ENCODE data around the gene RBPJ. TPM values are rescaled to one million over a fixed set of nuclear protein-coding genes. Genes with fewer than 3 reads are reported as not detected.

The RBPJ gene
- polyA plus RNA-seq, 3 donors from 2014 or later: 39.8 to 67.3 (median 55.9) TPM

DNA sequence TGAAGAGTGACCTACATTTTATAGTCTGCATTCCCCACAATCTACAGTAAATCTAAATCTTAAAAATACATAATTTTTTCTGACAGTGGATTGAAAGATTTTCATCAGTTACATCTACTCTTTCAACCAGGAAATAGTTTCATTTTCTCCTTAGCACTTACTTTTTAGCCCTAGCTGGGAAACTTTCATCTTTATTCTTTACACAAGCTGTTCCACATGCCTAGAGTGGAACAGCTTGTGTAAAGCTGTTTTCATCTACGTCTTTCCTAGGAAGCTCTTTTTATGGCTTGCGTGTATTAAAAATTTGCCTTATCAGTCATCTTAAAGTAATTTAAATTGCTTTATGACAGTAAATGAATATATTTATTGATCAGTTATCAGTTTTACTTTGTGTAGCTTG lies 40.5 kb downstream of the RBPJ start:
- Mint-ChIP-seq H3K27ac (no peak overlapping the region), H3K9me3 (no peaks in the 10 kb centered on the region), H3K4me3 (no peak overlapping the region), H3K4me1 (peaks cover 16 to 34% of the 10 kb centered on the region in 2 donors), H3K36me3 (no peaks in the 10 kb centered on the region), H3K27me3 (ENCODE audit: low read depth in 3 of 3) (no peaks in the 10 kb centered on the region)
- DNase-seq: no peak

GRCh38 chr4:26362745-26363439 lies 42.1 kb downstream of the RBPJ start:
- Mint-ChIP-seq H3K4me1 (peaks cover 16 to 34% of the 10 kb centered on the region in 2 donors), H3K4me3 (no peak overlapping the region), H3K27ac (no peak overlapping the region), H3K36me3 (no peaks in the 10 kb centered on the region), H3K27me3 (ENCODE audit: low read depth in 3 of 3) (no peaks in the 10 kb centered on the region), H3K9me3 (no peaks in the 10 kb centered on the region)
- no peak for DNase-seq

DNA sequence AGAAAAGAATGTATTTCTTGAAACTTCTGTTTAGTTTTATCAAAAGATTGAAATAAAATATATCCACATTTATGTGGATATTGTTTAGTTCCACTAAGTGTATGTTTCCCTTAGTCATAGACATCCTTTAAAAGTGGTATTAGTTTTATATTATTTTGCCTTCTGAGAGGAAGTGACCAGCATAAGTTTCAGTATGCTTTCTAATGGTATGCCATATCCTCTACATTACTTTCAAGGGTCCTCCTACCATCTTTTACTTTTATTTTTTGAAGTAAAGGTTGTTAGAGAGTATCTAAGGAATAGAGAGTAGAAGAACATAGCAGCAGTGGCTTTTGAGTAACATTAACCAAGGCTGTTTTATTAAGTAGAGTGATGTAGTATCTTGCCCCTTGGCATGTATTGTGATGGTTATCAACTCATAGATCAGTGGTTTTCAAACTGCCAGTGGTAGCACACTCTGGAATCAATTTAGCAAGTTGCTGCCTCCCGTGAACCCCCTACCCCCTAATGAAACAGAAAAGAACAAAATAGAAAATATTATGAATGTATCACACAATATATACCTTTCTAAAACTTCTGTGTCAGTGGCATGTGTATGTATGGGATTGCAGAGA lies 44.8 kb downstream of the RBPJ start:
- Mint-ChIP-seq H3K36me3 (peaks cover 13 to 23% (median 19%) of the 10 kb centered on the region in 3 donors), H3K27ac (no peak overlapping the region), H3K4me3 (no peak overlapping the region), H3K9me3 (no peaks in the 10 kb centered on the region), H3K4me1 (peaks cover 14 to 28% of the 10 kb centered on the region in 2 donors), H3K27me3 (ENCODE audit: low read depth in 3 of 3) (peaks cover 0 to 5% (median 3%) of the 10 kb centered on the region in 3 donors)
- no peak for DNase-seq

DNA sequence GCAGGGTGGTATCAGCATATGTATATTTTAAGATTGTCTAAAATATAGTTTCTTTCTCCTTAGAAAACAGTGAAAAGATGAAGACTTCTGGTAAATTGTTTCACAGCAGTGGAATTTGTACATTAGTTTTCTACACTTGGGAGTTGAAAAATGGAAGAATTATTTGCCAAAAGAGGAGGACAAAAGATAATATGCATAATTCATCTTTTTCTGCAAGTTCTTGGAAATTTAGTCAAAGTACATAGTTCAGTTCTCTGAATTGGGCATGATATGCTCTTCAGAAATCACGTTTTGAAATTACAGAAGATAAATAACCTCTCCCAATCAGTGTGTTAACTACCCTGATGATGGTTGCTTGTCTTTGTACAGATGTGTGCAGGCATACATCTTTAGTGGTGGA lies 47.0 kb downstream of the RBPJ start:
- peaks cover 4 to 7% (median 5%) of the 10 kb centered on the region in 3 donors for H3K27me3 Mint-ChIP-seq (ENCODE audit: low read depth in 3 of 3)
- no peak overlapping the region for H3K4me3 Mint-ChIP-seq
- H3K36me3 Mint-ChIP-seq: peaks cover 13 to 23% (median 19%) of the 10 kb centered on the region in 3 donors
- peaks cover 12 to 17% of the 10 kb centered on the region in 2 donors for H3K4me1 Mint-ChIP-seq
- DNase-seq: no peak
- no peaks in the 10 kb centered on the region for H3K9me3 Mint-ChIP-seq
- no peak overlapping the region for H3K27ac Mint-ChIP-seq

DNA sequence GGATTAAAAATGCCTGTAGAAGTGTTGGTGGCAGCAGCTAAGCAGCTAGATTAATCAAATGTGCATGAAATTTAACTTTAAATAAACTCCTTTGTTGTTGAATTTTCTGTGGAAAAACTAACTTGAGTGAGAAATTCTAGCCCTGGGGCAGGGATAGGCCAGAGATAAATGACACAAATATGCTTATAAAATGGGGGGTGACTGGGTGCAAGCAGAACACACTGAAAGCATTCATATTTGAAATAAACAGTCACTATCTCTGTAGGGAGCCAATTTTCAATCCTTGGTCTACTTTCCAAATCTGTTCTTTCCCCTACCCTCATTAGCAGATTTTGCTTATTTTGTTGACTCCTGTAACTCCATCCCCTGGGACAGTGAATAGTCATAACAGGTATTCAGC lies 47.9 kb downstream of the RBPJ start:
- peaks cover 4 to 7% (median 7%) of the 10 kb centered on the region in 3 donors for H3K27me3 Mint-ChIP-seq (ENCODE audit: low read depth in 3 of 3)
- peaks cover 15 to 24% of the 10 kb centered on the region in 2 donors for H3K4me1 Mint-ChIP-seq
- H3K4me3 Mint-ChIP-seq: no peak overlapping the region
- H3K9me3 Mint-ChIP-seq: no peaks in the 10 kb centered on the region
- H3K27ac Mint-ChIP-seq: no peak overlapping the region
- no peak for DNase-seq
- H3K36me3 Mint-ChIP-seq: peaks cover 13 to 23% (median 19%) of the 10 kb centered on the region in 3 donors

DNA sequence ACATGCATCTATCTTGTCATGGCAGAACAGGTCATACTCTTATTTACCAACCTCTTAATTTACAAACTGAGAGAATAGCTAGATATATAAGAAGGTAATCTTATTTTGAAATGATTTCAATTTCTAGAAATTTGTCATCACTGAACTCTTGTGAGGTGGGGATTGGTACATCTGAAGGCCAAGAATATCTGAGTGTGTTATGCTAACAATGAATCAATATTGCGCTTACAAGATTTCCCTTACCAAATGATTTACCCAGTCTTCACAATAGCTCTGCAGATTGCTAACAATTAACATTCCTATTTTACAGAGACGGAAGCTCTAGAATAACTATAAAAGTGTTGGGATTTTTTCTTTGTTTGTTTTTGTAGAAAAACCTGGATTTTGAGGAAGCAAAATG lies 48.3 kb downstream of the RBPJ start:
- H3K4me3 Mint-ChIP-seq: no peak overlapping the region
- H3K4me1 Mint-ChIP-seq: peaks cover 17 to 23% of the 10 kb centered on the region in 2 donors
- DNase-seq: no peak
- H3K27me3 Mint-ChIP-seq (ENCODE audit: low read depth in 3 of 3): peaks cover 4 to 7% (median 7%) of the 10 kb centered on the region in 3 donors
- peaks cover 13 to 23% (median 19%) of the 10 kb centered on the region in 3 donors for H3K36me3 Mint-ChIP-seq
- no peaks in the 10 kb centered on the region for H3K9me3 Mint-ChIP-seq
- no peak overlapping the region for H3K27ac Mint-ChIP-seq

DNA sequence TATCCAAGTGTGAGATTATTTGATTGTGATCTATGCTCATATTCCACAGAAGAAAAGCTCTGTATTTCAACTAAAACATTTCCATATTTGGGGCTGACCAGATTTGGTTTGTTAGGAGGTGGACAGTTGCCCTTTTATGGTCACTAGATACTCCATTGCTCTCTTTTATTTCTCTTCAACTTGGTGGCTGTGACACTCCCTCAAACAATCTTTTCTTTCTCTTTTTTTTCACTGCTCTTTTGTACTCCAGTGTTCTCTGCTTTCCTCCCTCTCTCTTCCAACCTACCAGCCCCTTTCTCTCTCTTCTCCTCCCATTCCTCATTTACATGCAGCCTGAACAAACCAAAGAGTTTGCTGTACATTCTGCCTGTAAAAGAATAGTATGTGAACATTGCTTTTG lies 48.8 kb downstream of the RBPJ start:
- no peak for DNase-seq
- Mint-ChIP-seq H3K27ac (no peak overlapping the region), H3K27me3 (ENCODE audit: low read depth in 3 of 3) (peaks cover 6 to 9% (median 7%) of the 10 kb centered on the region in 3 donors), H3K9me3 (no peaks in the 10 kb centered on the region), H3K4me1 (peaks cover 19% of the 10 kb centered on the region in 2 donors), H3K36me3 (peaks cover 13 to 23% (median 19%) of the 10 kb centered on the region in 3 donors), H3K4me3 (no peak overlapping the region)

GRCh38 chr4:26372076-26372475 lies 51.3 kb downstream of the RBPJ start:
- Mint-ChIP-seq H3K4me3 (no peak overlapping the region), H3K4me1 (peaks cover 19% of the 10 kb centered on the region in 2 donors), H3K9me3 (no peaks in the 10 kb centered on the region)

DNA sequence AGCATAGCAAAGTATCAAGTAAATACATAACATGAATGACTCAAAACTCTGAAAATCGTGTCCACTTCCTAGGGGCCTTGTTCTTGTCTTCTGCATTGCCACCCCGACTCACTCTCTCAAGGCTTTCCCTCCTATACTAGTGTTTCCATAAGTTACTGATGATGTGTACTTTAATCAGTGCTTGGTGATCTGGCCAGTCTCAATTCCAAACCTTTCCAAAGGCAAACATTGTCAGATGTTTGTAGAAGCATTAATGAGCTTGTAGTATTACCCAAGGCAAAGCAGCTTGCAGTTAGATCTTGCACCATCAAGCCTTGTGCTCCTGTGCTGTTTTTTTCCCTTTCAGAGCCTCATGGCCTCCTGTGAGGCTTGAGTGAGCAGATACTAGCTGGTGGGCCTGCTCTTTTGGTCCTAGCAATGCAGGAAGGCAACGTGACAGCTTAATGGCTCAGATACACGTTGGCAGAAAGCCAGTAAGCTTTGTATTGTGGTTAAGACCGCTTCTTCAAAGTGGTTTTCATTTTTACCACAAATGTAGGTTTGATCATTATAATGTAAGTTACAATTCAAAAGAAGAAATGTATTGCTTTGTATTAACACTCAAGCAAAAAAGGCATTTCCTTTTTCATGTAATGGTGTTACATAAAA lies 51.8 kb downstream of the RBPJ start:
- H3K27ac Mint-ChIP-seq: no peak overlapping the region
- peaks cover 13 to 38% (median 19%) of the 10 kb centered on the region in 3 donors for H3K36me3 Mint-ChIP-seq
- H3K4me3 Mint-ChIP-seq: peak overlapping the region in 4 of 5 donors; percentile 15 to 53 (median 36)
- H3K27me3 Mint-ChIP-seq (ENCODE audit: low read depth in 3 of 3): peaks cover 13 to 21% (median 17%) of the 10 kb centered on the region in 3 donors
- peak; percentile 49 to 67 (median 62) for DNase-seq
- H3K9me3 Mint-ChIP-seq: no peaks in the 10 kb centered on the region
- peaks cover 19% of the 10 kb centered on the region in 2 donors for H3K4me1 Mint-ChIP-seq

More at GRCh38 chr4:26372076-26372475, 51.3 kb downstream of the RBPJ start:
- H3K27ac Mint-ChIP-seq: peak overlapping the region in 1 of 6 donors; percentile 5
- peaks cover 13 to 36% (median 19%) of the 10 kb centered on the region in 3 donors for H3K36me3 Mint-ChIP-seq
- peaks cover 10 to 21% (median 14%) of the 10 kb centered on the region in 3 donors for H3K27me3 Mint-ChIP-seq (ENCODE audit: low read depth in 3 of 3)
- DNase-seq: no peak

DNA sequence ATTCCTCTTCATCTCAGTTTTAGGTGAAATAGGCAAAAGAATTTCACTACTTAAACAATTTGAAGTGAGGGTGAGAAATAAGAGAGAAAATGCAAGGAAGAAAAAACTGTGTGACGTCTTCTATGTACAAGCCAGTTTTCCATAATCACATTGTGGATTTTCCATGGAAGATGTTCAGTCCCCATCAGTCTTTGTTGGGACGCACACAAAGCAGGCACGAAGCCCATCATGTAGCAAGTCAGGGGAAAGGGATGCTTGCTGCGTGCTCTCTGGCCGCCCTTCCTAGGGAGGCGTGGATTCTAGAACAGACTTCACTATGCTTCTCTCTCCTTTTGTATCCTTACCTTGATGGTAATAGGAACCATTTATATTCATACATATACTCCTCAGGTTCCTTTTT lies 54.7 kb downstream of the RBPJ start:
- Mint-ChIP-seq H3K27me3 (ENCODE audit: low read depth in 3 of 3) (peaks cover 13 to 22% (median 16%) of the 10 kb centered on the region in 3 donors), H3K9me3 (peaks cover 0 to 2% (median 0%) of the 10 kb centered on the region in 6 donors), H3K27ac (no peak overlapping the region), H3K4me3 (no peak overlapping the region), H3K36me3 (peaks cover 5 to 28% (median 16%) of the 10 kb centered on the region in 3 donors), H3K4me1 (peaks cover 28 to 33% of the 10 kb centered on the region in 2 donors)
- DNase-seq: no peak

DNA sequence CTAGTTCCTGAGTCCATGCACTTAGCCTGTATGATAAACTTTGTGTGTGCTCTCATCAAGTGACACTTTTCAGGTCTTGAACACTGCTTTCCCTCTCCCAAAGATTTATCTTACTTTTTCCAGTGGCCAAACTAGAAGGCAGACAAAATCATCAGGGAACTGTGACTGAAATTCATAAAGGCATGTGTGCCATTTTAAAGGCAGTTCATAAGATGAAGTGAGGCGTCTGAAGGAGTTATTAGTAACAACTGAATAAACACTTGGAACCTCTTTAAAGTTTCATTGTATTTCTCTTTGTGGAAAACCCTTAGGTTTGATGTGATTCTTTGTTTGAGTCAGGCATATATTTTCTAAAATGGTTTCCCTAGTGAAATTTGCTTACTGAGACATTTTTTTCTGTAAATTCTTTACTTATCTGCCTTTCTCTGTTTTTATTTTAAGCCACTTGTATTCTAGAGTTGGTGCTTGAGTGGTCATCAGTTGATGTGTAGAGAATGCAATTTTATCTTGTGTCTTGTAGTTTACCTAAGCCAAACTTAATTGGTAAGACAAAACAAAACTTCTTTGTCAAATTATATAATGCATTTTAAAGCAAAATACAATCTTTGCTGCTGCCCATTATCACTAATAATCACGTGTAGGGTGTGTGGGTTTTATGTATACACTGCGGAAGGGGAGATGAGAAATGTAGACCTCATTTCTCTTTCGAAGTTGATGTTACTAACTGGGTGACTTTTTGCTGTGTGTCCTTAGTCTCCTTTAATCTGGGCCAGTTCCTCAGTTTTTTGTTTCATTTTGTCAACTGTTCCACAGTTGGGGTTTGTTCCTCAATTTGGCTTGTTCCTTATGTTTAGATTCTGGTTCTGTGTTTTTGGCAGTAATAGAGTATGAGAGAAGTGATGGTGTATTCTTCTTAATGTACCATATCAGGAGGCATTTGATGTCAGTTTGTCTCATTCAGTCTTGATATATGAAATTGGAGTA lies 56.8 kb downstream of the RBPJ start:
- Mint-ChIP-seq H3K4me1 (peaks cover 22 to 24% of the 10 kb centered on the region in 2 donors), H3K27me3 (ENCODE audit: low read depth in 3 of 3) (peaks cover 9 to 18% (median 18%) of the 10 kb centered on the region in 3 donors), H3K27ac (no peak overlapping the region), H3K9me3 (peaks cover 0 to 2% (median 0%) of the 10 kb centered on the region in 6 donors), H3K4me3 (peak overlapping the region in 1 of 5 donors; percentile 7), H3K36me3 (peaks cover 5 to 28% (median 21%) of the 10 kb centered on the region in 3 donors)
- no peak for DNase-seq

DNA sequence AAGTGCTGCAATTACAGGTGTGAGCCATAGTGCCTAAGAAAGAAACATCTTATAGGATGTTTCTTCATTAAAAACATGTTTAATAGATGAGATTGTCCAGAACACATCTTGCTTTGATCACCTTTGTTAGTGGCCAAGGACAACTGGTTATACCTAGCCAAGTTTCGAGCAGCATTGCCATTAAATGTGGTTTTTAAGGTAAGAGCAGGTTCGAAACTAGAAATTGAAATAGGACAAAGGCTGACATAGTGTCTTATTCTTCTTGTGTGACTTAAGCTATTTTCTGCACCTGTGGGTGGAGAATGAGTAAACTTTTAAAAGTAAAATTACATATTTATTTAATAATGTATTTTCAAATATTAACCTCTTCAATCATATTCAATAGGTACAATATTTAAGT lies 59.0 kb downstream of the RBPJ start:
- no peak overlapping the region for H3K4me3 Mint-ChIP-seq
- no peak overlapping the region for H3K27ac Mint-ChIP-seq
- no peak for DNase-seq
- H3K9me3 Mint-ChIP-seq: peaks cover 0 to 2% (median 0%) of the 10 kb centered on the region in 6 donors
- peaks cover 7 to 22% (median 14%) of the 10 kb centered on the region in 3 donors for H3K27me3 Mint-ChIP-seq (ENCODE audit: low read depth in 3 of 3)
- H3K36me3 Mint-ChIP-seq: peaks cover 5 to 28% (median 21%) of the 10 kb centered on the region in 3 donors
- peaks cover 21 to 34% of the 10 kb centered on the region in 2 donors for H3K4me1 Mint-ChIP-seq

DNA sequence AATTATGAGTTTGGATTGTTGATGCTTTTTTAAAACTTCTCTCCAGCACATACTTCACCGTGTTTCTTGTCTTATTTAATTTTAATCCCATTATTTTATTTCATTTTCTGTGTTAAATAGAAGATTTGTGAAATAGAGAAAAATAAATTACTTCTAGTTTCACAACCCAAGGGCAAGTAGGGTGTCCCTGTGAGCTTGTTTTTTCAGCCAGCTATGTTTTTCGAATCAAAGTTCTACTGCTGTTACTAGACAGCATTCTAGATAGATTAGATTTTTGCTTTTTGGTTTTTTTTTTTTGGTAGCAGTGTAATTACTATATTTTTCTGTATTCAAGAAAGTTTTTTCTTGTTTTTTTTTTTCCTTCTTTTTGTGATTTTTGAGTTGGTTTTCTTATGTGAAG lies 59.9 kb downstream of the RBPJ start:
- peaks cover 7 to 18% (median 14%) of the 10 kb centered on the region in 3 donors for H3K27me3 Mint-ChIP-seq (ENCODE audit: low read depth in 3 of 3)
- no peak for DNase-seq
- H3K4me1 Mint-ChIP-seq: peaks cover 27 to 42% of the 10 kb centered on the region in 2 donors
- no peak overlapping the region for H3K27ac Mint-ChIP-seq
- peaks cover 0 to 2% (median 0%) of the 10 kb centered on the region in 6 donors for H3K9me3 Mint-ChIP-seq
- H3K4me3 Mint-ChIP-seq: no peak overlapping the region
- peaks cover 5 to 23% (median 21%) of the 10 kb centered on the region in 3 donors for H3K36me3 Mint-ChIP-seq

Measured in immature natural killer cell (primary cell).